A549 (cell line): ENCODE measurements around the gene SCN9A.

Source experiments
- EHMT2 ChIP-seq: fragments of 200-600 bp; sonication (generic); IDR thresholded peaks from 2 replicates; pipeline ENCODE4 v1.6.1; 2016; ENCODE audit warnings: antibody characterized with exemption, low read depth, mild to moderate bottlenecking, moderate library complexity
- MAX ChIP-seq: IDR thresholded peaks from 2 replicates; pipeline ENCODE4 v1.6.1; 2012
- NR3C1 ChIP-seq: fragments of >200 bp; sonication (Bioruptor Twin); formaldehyde crosslinking; IDR thresholded peaks from 3 replicates; pipeline ENCODE4 v1.6.1; 2017
- POLR2A ChIP-seq: IDR thresholded peaks from 2 replicates; pipeline ENCODE4 v1.6.1; 2012; ENCODE audit warnings: mild to moderate bottlenecking, low read length
- REST ChIP-seq: fragments of 200-600 bp; sonication (generic); IDR thresholded peaks from 2 replicates; pipeline ENCODE4 v1.6.1; 2016; ENCODE audit warnings: antibody characterized with exemption, mild to moderate bottlenecking, moderate library complexity
- TF ChIP-seq, protein P1 (sequence below): fragments of >200 bp; sonication (Bioruptor Twin); formaldehyde crosslinking; IDR thresholded peaks from 3 replicates; pipeline ENCODE4 v1.5.1; 2016

- TF ChIP-seq, protein P1, sequence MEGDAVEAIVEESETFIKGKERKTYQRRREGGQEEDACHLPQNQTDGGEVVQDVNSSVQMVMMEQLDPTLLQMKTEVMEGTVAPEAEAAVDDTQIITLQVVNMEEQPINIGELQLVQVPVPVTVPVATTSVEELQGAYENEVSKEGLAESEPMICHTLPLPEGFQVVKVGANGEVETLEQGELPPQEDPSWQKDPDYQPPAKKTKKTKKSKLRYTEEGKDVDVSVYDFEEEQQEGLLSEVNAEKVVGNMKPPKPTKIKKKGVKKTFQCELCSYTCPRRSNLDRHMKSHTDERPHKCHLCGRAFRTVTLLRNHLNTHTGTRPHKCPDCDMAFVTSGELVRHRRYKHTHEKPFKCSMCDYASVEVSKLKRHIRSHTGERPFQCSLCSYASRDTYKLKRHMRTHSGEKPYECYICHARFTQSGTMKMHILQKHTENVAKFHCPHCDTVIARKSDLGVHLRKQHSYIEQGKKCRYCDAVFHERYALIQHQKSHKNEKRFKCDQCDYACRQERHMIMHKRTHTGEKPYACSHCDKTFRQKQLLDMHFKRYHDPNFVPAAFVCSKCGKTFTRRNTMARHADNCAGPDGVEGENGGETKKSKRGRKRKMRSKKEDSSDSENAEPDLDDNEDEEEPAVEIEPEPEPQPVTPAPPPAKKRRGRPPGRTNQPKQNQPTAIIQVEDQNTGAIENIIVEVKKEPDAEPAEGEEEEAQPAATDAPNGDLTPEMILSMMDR: no peak
- TF ChIP-seq MAX: no peak
- no peak for TF ChIP-seq POLR2A
- TF ChIP-seq REST: no peak
- no peak for TF ChIP-seq EHMT2
- TF ChIP-seq NR3C1: no peak
Measured at GRCh38 chr2:166282154-166282553, 93.6 kb downstream of the SCN9A start.
